NCI-H748 (cell line): ENCODE measurements around the gene IGFBP1.

ENCODE experiments used
- DNase-seq: peaks from one replicate; lab custom pipeline; 2025; ENCODE audit not compliant: unreplicated experiment; lab: John Stamatoyannopoulos, UW

Gene IGFBP1

GRCh38 chr7:45898222-45898621 is 9.9 kb downstream of the IGFBP1 start:
- no peak for DNase-seq

- DNase-seq: no peak
Measured at GRCh38 chr7:45901566-45901965, 13.3 kb downstream of the IGFBP1 start.

- DNase-seq: no peak
Measured at GRCh38 chr7:45902820-45903219, 14.5 kb downstream of the IGFBP1 start.

GRCh38 chr7:45909561-45909960 is 21.3 kb downstream of the IGFBP1 start:
- no peak for DNase-seq

- no peak for DNase-seq
Measured at GRCh38 chr7:45910855-45911254, 22.6 kb downstream of the IGFBP1 start.

GRCh38 chr7:45911311-45911710 is 23.0 kb downstream of the IGFBP1 start:
- no peak for DNase-seq

GRCh38 chr7:45912972-45913371 is 24.7 kb downstream of the IGFBP1 start:
- no peak for DNase-seq

- DNase-seq: no peak
Measured at GRCh38 chr7:45914911-45915310, 26.6 kb downstream of the IGFBP1 start.

- no peak for DNase-seq
Measured at GRCh38 chr7:45915606-45916005, 27.3 kb downstream of the IGFBP1 start.

- DNase-seq: no peak
Measured at GRCh38 chr7:45917064-45917463, 28.8 kb downstream of the IGFBP1 start.

GRCh38 chr7:45917658-45918057 is 29.4 kb downstream of the IGFBP1 start:
- peak; percentile 78 for DNase-seq

- DNase-seq: no peak
Measured at GRCh38 chr7:45918556-45918955, 30.3 kb downstream of the IGFBP1 start.

- peak; percentile 29 for DNase-seq
Measured at GRCh38 chr7:45919231-45919784, 31.0 kb downstream of the IGFBP1 start.

GRCh38 chr7:45919993-45920459 is 31.7 kb downstream of the IGFBP1 start:
- DNase-seq: peak; percentile 33

- peak; percentile 91 for DNase-seq
Measured at GRCh38 chr7:45920502-45921380, 32.5 kb downstream of the IGFBP1 start, which contains the start of gene IGFBP3. IGFBP3 (minus strand) TSS chr7:45921272; CDS start chr7:45921140, 132 bp downstream.

GRCh38 chr7:45921381-45921698 is 33.1 kb downstream of the IGFBP1 start:
- DNase-seq: no peak

- peak; percentile 80 for DNase-seq
Measured at GRCh38 chr7:45921699-45922519, 33.6 kb downstream of the IGFBP1 start.

GRCh38 chr7:45922810-45923209 is 34.5 kb downstream of the IGFBP1 start:
- DNase-seq: peak; percentile 54

- peak; percentile 71 for DNase-seq
Measured at GRCh38 chr7:45923290-45923689, 35.0 kb downstream of the IGFBP1 start.

- no peak for DNase-seq
Measured at GRCh38 chr7:45923818-45924217, 35.5 kb downstream of the IGFBP1 start.

- no peak for DNase-seq
Measured at GRCh38 chr7:45924283-45924682, 36.0 kb downstream of the IGFBP1 start.

GRCh38 chr7:45927721-45928120 is 39.4 kb downstream of the IGFBP1 start:
- DNase-seq: no peak
